Right atrium auricular region (tissue), 2 donors: ENCODE measurements around the gene ARMC9. TPM values are rescaled to one million over a fixed set of nuclear protein-coding genes. Genes with fewer than 3 reads are reported as not detected.

Experiments used
- DNase-seq: peaks from one replicate; pipeline ENCODE4 v3.0.0-alpha.2; 2019; ENCODE audit warnings: low spot score
- H3K27ac ChIP-seq, 2 donors: fragments of 200-600 bp; sonication (generic); 1 replicate in 1 of 2; 2 replicates in 1 of 2; pipeline ENCODE4 v1.5.1; 2016 to 2019
- H3K27me3 ChIP-seq, 2 donors: fragments of 200-600 bp; sonication (generic); one replicate each; pipeline versions ENCODE4 v1.5.1 to v1.6.0; 2017 to 2019
- H3K36me3 ChIP-seq: fragments of 200-600 bp; sonication (generic); one replicate; pipeline ENCODE4 v1.5.1; 2016
- H3K4me1 ChIP-seq, 2 donors: fragments of 200-600 bp; sonication (generic); one replicate each; pipeline versions ENCODE4 v1.5.1 to v1.6.0; 2017 to 2019
- H3K4me3 ChIP-seq, 2 donors: fragments of 200-600 bp; sonication (generic); 1 replicate in 1 of 2; 2 replicates in 1 of 2; pipeline ENCODE4 v1.5.1; 2017 to 2019; ENCODE audit warnings: mild to moderate bottlenecking in 1 of 2, moderate library complexity in 1 of 2
- H3K9me3 ChIP-seq, 2 donors: fragments of 200-600 bp; sonication (generic); one replicate each; pipeline ENCODE4 v1.5.1; 2019
- CTCF ChIP-seq, 2 donors: fragments of 200-600 bp; sonication (generic); IDR thresholded peaks; one replicate each; pipeline ENCODE4 v1.5.1; 2019; ENCODE audit warnings: antibody characterized with exemption in 2 of 2
- total RNA-seq, 2 donors: library from RNA; depleted of rRNA; stranded (reverse); fragments of >200 nt; gene quantifications; one replicate each; pipeline ENCODE4 v1.1.0, GENCODE V29; 2016

Gene ARMC9
- total RNA-seq, 2 donors from 2014 or later = 2.0 to 2.9 TPM

- Histone ChIP-seq H3K27me3 (no peaks in the 10 kb centered on the region), H3K36me3 (no peaks in the 10 kb centered on the region), H3K4me1 (no peaks in the 10 kb centered on the region), H3K9me3 (no peaks in the 10 kb centered on the region), H3K4me3 (no peak overlapping the region), H3K27ac (no peak overlapping the region)
- no peak for TF ChIP-seq CTCF (IDR thresholded peaks at IDR 0.05)
- DNase-seq = no peak
Observed at GRCh38 chr2:231228974-231229529, 30.6 kb downstream of the ARMC9 start.

- DNase-seq = no peak
- TF ChIP-seq CTCF (IDR thresholded peaks at IDR 0.05) = no peak
- no peaks in the 10 kb centered on the region for H3K36me3 ChIP-seq
- H3K9me3 ChIP-seq = no peaks in the 10 kb centered on the region
- H3K27ac ChIP-seq = no peak overlapping the region
- H3K4me3 ChIP-seq = no peak overlapping the region
- no peaks in the 10 kb centered on the region for H3K27me3 ChIP-seq
- H3K4me1 ChIP-seq = no peaks in the 10 kb centered on the region
Observed at GRCh38 chr2:231235217-231235616, 36.8 kb downstream of the ARMC9 start.

GRCh38 chr2:231238689-231239088 is 40.3 kb downstream of the ARMC9 start:
- H3K9me3 ChIP-seq = no peaks in the 10 kb centered on the region
- H3K4me1 ChIP-seq = no peaks in the 10 kb centered on the region
- no peaks in the 10 kb centered on the region for H3K27me3 ChIP-seq
- H3K27ac ChIP-seq = no peak overlapping the region
- DNase-seq = no peak
- H3K4me3 ChIP-seq = no peak overlapping the region
- no peak for TF ChIP-seq CTCF (IDR thresholded peaks at IDR 0.05)
- no peaks in the 10 kb centered on the region for H3K36me3 ChIP-seq

- H3K4me1 ChIP-seq = no peaks in the 10 kb centered on the region
- TF ChIP-seq CTCF (IDR thresholded peaks at IDR 0.05) = no peak
- H3K9me3 ChIP-seq = no peaks in the 10 kb centered on the region
- DNase-seq = no peak
- H3K4me3 ChIP-seq = no peak overlapping the region
- no peak overlapping the region for H3K27ac ChIP-seq
- H3K36me3 ChIP-seq = no peaks in the 10 kb centered on the region
- H3K27me3 ChIP-seq = no peaks in the 10 kb centered on the region
Observed at GRCh38 chr2:231239751-231240150, 41.3 kb downstream of the ARMC9 start.

GRCh38 chr2:231241755-231242507 is 43.5 kb downstream of the ARMC9 start:
- no peaks in the 10 kb centered on the region for H3K4me1 ChIP-seq
- no peaks in the 10 kb centered on the region for H3K27me3 ChIP-seq
- H3K4me3 ChIP-seq = no peak overlapping the region
- H3K27ac ChIP-seq = no peak overlapping the region
- no peaks in the 10 kb centered on the region for H3K9me3 ChIP-seq
- no peak for TF ChIP-seq CTCF (IDR thresholded peaks at IDR 0.05)
- H3K36me3 ChIP-seq = no peaks in the 10 kb centered on the region
- DNase-seq = no peak
